Prostate gland (tissue), 2 donors: ENCODE measurements around the gene WRNIP1. TPM values are rescaled to one million over a fixed set of nuclear protein-coding genes. Genes with fewer than 3 reads are reported as not detected.
A peak's percentile ranks its signal among the peaks of the same experiment; 100 is the strongest.
"Not testable (repeated sequence)": the region's sequence is repeated elsewhere in the genome, so short reads cannot be mapped to it uniquely, and the experiment has no call there.

ENCODE experiments used
- DNase-seq: peaks from one replicate; pipeline ENCODE4 v3.0.0-alpha.2; 2019; ENCODE audit warnings: low spot score
- H3K27ac ChIP-seq, 2 donors: fragments of 200-600 bp; sonication (generic); 2 replicates each; pipeline ENCODE4 v1.5.1; 2017 to 2019
- H3K27me3 ChIP-seq: fragments of 200-600 bp; sonication (generic); replicated peaks from 2 replicates; pipeline ENCODE4 v1.5.1; 2019; ENCODE audit not compliant: insufficient read depth
- H3K36me3 ChIP-seq, 2 donors: fragments of 200-600 bp; sonication (generic); 1 replicate in 1 of 2; 2 replicates in 1 of 2; pipeline versions ENCODE4 v1.5.1 to v1.8.1; 2017 to 2019
- H3K4me1 ChIP-seq: fragments of 200-600 bp; sonication (generic); replicated peaks from 2 replicates; pipeline ENCODE4 v1.5.1; 2019
- H3K4me3 ChIP-seq, 2 donors: fragments of 200-600 bp; sonication (generic); 2 replicates each; pipeline ENCODE4 v1.5.1; 2017 to 2019
- H3K9me3 ChIP-seq: fragments of 200-600 bp; sonication (generic); 2 replicates; pipeline ENCODE4 v1.5.1; 2017
- CTCF ChIP-seq, 4 experiments: fragments of 200-600 bp in 2 of 4; fragments of 450-650 bp in 2 of 4; sonication (generic) in 2 of 4; IDR thresholded peaks; 1 replicate in 3 of 4; 2 replicates in 1 of 4; pipeline ENCODE4 v1.5.1; 2016 to 2019; ENCODE audit warnings: antibody characterized with exemption in 4 of 4, mild to moderate bottlenecking in 2 of 4, moderate library complexity in 2 of 4
- POLR2A ChIP-seq: fragments of 450-650 bp; IDR thresholded peaks from one replicate; pipeline ENCODE4 v1.6.1; 2016; ENCODE audit warnings: antibody characterized with exemption, mild to moderate bottlenecking
- POLR2AphosphoS5 ChIP-seq: sonication (generic); formaldehyde crosslinking; IDR thresholded peaks from one replicate; pipeline ENCODE4 v1.6.1; 2017; ENCODE audit warnings: antibody characterized with exemption
- WGBS: methylation state at CpG from one replicate; pipeline ENCODE4 v1.1.5; 2018; 5-methylcytosine and 5-hydroxymethylcytosine counted together
- intact Hi-C: fragments of 100-400 bp; cut with DNase I; formaldehyde crosslinking; loops from one replicate; pipeline ENCODE4 v1.14.2; 2022
- total RNA-seq, 2 donors: library from RNA; depleted of rRNA; stranded (reverse); fragments of >200 nt; gene quantifications; one replicate each; pipeline ENCODE4 v1.1.0, GENCODE V29; 2016

The WRNIP1 gene
- total RNA-seq, 2 donors from 2014 or later = 89.6 to 90.0 TPM

GRCh38 chr6:2760882-2761842 lies 4.0 kb upstream of the WRNIP1 start:
- TF ChIP-seq CTCF (IDR thresholded peaks at IDR 0.05) (peak in 2 of 4 experiments; percentile 5 to 21), POLR2AphosphoS5 (no peak), POLR2A (no peak)
- H3K27ac ChIP-seq = no peak overlapping the region

GRCh38 chr6:2762868-2763267 lies 2.3 kb upstream of the WRNIP1 start:
- intact Hi-C loops = not testable (repeated sequence)

More at GRCh38 chr6:2760882-2761842, 4.0 kb upstream of the WRNIP1 start:
- Histone ChIP-seq H3K4me3 (no peak overlapping the region), H3K36me3 (no peaks in the 10 kb centered on the region), H3K4me1 (no peaks in the 10 kb centered on the region), H3K9me3 (no peaks in the 10 kb centered on the region), H3K27me3 (no peaks in the 10 kb centered on the region)
- no peak for DNase-seq
- WGBS = 85% methylated on average over 8 of the region's 8 CpGs
- intact Hi-C loops = no loop called here

DNA sequence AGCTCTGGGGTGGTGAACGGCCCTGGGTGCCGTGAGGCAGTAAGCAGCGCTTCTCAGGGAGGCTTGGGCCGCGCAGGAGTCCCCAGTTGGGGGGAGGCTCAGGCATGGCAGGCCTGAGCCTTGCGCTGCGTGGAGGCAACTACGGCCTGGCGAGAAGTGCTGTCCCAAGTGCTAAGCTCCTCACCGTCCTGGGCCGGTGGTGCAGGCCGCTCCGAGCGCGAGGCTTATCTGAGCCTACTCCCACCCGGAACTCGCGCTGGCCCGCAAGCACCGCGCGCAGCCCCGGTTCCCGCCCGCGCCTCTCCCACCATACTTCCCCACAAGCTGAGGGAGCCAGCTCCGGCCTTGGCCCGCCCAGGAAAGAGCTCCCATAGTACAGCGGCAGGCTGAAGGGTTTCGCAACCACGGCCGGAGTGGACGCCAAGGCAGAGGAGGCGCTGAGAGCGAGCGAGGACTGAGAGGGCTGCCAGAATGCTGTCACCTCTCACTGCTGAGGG lies 1.8 kb upstream of the WRNIP1 start:
- no peaks in the 10 kb centered on the region for H3K9me3 ChIP-seq
- H3K27ac ChIP-seq = no peak overlapping the region
- intact Hi-C loops = no loop called here

More at GRCh38 chr6:2762868-2763267, 2.3 kb upstream of the WRNIP1 start:
- not testable (repeated sequence) for H3K27ac ChIP-seq, DNase-seq, H3K36me3 ChIP-seq, H3K27me3 ChIP-seq, H3K4me1 ChIP-seq, H3K9me3 ChIP-seq, H3K4me3 ChIP-seq
- WGBS = 100% methylated on average over 4 of the region's 4 CpGs

GRCh38 chr6:2763876-2764540 lies 1.2 kb upstream of the WRNIP1 start:
- H3K4me1 ChIP-seq = peaks cover 4% of the 10 kb centered on the region
- TF ChIP-seq POLR2AphosphoS5 (no peak), CTCF (IDR thresholded peaks at IDR 0.05) (no peak), POLR2A (no peak)
- peak overlapping the region; percentile 81 to 84 for H3K27ac ChIP-seq
- intact Hi-C loops = no loop called here
- H3K36me3 ChIP-seq = no peaks in the 10 kb centered on the region
- H3K27me3 ChIP-seq = no peaks in the 10 kb centered on the region
- H3K9me3 ChIP-seq = no peaks in the 10 kb centered on the region
- DNase-seq = no peak
- 67% methylated on average over 27 of the region's 27 CpGs for WGBS
- H3K4me3 ChIP-seq = peak overlapping the region in 1 of 2 donors; percentile 49

More for the DNA sequence above, 1.8 kb upstream of the WRNIP1 start:
- 98% methylated on average over 36 of the region's 36 CpGs for WGBS
- peaks cover 4% of the 10 kb centered on the region for H3K4me1 ChIP-seq
- H3K4me3 ChIP-seq = no peak overlapping the region
- TF ChIP-seq POLR2AphosphoS5 = no peak
- TF ChIP-seq CTCF (IDR thresholded peaks at IDR 0.05) = no peak
- no peak for TF ChIP-seq POLR2A
- no peak for DNase-seq
- H3K27me3 ChIP-seq = no peaks in the 10 kb centered on the region
- no peaks in the 10 kb centered on the region for H3K36me3 ChIP-seq

- under 1% methylated on average over 40 of the region's 45 CpGs for WGBS
- H3K9me3 ChIP-seq = no peaks in the 10 kb centered on the region
- peak; percentile 38 for DNase-seq
- peak overlapping the region; percentile 33 to 49 for H3K4me3 ChIP-seq
- no peaks in the 10 kb centered on the region for H3K36me3 ChIP-seq
- peaks cover 4% of the 10 kb centered on the region for H3K4me1 ChIP-seq
- TF ChIP-seq POLR2AphosphoS5 = no peak
- TF ChIP-seq CTCF (IDR thresholded peaks at IDR 0.05) = no peak
- TF ChIP-seq POLR2A = no peak
- peak overlapping the region; percentile 81 to 84 for H3K27ac ChIP-seq
- intact Hi-C loops = no loop called here
- no peaks in the 10 kb centered on the region for H3K27me3 ChIP-seq
Observed at GRCh38 chr6:2764610-2765165, 505 bp upstream of the WRNIP1 start.
